HG02759 (cell line): ENCODE results near the gene BRD9.
"Not testable (repeated sequence)": the region's sequence is repeated elsewhere in the genome, so short reads cannot be mapped to it uniquely, and the experiment has no call there.

Experiments used
- ATAC-seq: cut with Tn5 transposase; IDR thresholded peaks from one replicate; pipeline ENCODE4 v1.9.1; 2021; ENCODE audit warnings: mild to moderate bottlenecking, moderate library complexity; ENCODE audit not compliant: unreplicated experiment

The BRD9 gene

GRCh38 chr5:860506-861150 lies 32.0 kb downstream of the BRD9 start:
- no peak for ATAC-seq

GRCh38 chr5:859798-860296 lies 32.8 kb downstream of the BRD9 start:
- no peak for ATAC-seq

- no peak for ATAC-seq
Observed at GRCh38 chr5:859391-859790, 33.2 kb downstream of the BRD9 start.

DNA sequence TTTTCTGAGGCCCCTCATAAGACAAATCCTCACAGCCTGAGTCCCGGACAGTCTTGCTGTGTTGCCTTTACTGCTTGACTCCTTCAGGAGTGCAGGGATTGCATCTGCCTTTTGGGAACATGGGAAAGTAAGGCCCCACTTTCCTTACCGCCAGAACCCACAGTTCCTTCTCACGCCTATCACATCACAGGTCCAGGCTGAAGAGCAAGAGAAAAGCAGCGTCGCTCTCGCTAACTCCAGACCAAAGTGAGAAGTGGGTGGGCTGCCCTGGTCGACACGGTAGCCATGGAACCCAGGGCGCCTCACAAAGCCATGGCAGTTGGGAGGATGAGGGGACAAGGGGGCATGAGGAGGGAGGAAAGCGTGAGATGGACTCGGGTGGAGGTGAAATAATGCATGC lies 33.9 kb downstream of the BRD9 start:
- ATAC-seq = no peak

DNA sequence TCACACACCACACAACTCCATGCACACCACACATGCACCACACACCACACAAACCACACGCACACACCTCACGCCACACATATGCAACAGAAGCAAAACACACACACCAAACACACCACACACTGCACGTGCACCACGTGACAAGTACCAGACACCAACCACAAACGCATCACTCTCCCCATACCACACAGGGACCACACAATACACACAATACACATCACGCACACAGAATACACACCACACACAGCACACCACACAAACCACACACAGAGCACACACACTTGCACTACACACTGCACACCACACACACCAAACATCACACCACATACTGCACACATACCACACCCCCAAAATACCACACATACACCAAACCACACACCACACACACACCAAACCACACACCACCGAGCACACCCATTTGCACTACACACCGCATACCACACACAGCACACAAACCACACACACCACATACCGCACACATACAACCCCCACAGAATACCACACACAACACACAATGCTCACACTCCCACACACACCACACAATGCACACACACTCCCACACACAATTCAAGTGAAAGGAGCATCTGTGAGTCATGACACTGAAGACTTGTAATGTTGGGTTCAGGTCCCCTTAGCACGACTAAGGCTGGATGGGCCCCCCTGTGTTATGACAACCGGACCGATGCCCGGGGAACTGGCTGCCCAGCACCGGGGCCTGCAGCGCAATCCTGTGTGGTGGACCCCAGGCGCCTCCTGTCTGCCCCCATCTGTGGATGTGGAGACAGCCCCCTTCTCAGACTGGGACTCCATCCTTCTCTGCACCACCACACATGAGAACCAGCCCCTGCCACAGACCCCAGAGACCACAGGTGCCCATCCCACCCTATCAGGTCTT lies 35.8 kb downstream of the BRD9 start:
- ATAC-seq = no peak

- ATAC-seq = no peak
Observed at GRCh38 chr5:855771-856530, 36.6 kb downstream of the BRD9 start.

DNA sequence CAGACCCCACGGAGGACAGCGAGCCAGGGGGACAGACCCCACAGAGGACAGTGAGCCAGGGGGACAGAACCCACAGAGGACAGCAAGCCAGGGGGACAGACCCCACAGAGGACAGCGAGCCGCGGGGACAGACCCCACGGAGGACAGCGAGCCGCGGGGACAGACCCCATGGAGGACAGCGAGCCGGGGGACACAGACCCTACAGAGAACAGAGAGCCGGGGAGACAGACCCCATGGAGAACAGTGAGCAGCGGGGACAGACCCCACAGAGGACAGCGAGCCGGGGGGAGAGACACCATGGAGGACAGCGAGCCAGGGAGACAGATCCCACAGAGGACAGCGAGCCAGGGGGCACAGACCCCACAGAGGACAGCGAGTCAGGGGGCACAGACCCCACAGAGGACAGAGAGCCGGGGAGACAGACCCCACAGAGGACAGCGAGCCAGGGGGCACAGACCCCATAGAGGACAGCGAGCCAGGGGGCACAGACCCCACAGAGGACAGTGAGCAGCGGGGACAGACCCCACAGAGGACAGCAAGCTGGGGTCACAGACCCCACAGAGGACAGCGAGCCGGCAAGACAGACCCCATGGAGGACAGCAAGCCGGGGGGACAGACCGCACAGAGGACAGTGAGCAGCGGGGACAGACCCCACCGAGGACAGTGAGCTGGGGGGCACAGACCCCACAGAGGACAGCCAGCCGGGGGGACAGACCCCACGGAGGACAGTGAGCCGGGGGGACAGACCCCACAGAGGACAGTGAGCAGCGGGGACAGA lies 37.4 kb downstream of the BRD9 start:
- no peak for ATAC-seq

- no peak for ATAC-seq
Observed at GRCh38 chr5:854217-854616, 38.4 kb downstream of the BRD9 start.

GRCh38 chr5:853416-854090 lies 39.0 kb downstream of the BRD9 start:
- ATAC-seq = not testable (repeated sequence)

DNA sequence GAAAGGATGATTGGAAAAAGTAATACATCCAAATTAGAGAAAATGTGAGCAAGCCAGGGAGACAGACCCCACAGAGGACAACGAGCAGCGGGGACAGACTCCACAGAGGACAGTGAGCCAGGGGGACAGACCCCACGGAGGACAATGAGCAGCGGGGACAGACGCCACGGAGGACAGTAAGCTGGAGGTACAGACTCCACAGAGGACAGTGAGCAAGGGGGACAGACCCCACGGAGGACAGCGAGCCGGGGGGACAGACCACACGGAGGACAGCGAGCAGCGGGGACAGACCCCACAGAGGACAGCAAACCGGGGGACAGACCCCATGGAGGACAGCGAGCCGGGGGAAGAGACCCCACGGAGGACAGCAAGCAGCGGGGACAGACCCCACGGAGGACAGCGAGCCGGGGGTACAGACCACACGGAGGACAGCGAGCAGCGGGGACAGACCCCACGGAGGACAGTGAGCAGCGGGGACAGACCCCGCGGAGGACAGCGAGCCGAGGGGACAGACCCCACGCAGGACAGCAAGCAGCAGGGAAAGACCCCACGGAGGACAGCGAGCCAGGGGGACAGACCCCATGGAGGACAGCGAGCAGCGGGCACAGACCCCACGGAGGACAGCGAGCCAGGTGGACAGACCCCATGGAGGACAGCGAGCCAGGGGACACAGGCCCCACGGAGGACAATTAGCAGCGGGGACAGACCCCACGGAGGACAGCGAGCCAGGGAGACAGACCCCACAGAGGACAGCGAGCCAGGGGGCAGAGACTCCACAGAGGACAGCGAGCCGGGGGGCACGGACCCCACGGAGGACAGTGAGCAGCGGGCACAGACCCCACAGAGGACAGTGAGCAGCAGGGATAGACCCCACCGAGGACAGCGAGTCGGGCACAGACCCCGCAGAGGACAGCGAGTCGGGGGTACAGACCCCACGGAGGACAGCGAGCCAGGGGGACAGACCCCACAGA lies 39.9 kb downstream of the BRD9 start:
- no peak for ATAC-seq

GRCh38 chr5:852018-852417 lies 40.6 kb downstream of the BRD9 start:
- no peak for ATAC-seq

GRCh38 chr5:851553-851952 lies 41.0 kb downstream of the BRD9 start:
- ATAC-seq = no peak

DNA sequence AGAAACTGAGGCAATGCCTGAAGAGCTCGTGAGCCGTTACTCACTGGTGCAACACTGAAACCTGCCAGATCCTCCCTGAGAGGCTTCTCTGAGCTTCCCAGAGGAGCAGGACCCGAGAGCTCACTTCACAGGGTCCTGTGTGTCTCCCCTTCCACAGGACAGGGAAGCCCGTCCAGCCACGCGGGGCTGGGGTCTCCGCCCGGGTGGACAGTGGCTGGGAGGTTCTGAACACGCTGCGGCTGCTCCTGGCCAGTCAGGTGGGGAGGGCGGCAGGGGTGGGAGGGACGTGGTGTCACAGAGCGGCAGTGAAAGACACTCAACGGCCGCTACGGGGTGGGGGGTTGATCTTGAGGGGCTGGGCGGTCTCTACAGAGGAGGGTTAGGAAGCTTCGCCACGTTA lies 41.5 kb downstream of the BRD9 start:
- ATAC-seq = no peak

DNA sequence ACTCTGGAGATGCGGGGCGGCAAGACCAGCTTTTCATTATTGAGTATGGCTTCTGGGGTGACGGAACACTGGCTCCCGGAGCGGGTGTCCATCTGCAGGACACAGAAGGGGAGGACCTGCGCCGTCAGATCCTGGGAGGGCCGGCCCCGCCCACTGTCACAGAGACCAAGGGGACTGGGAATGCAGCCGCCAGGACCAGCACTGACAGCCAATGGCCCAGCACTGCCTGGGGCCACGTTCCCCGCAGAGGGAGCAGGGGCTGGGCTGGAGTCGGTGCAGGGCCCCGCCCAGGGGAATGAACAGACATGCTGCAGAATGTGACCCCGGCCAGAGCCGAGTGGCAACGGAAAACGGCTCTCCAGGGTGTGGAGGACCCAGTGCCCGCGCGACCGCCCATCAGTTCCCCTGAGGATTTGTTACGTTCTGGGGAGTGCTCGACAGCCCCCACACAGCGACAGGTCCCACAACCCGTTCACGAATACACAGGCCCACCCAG lies 42.0 kb downstream of the BRD9 start, which contains the start of gene ZDHHC11:
TSS of gene ZDHHC11 (minus strand) at position 476 of the 496 bp plus-strand sequence. CDS start at position 92, 384 bp downstream.
- ATAC-seq = no peak

- no peak for ATAC-seq
Observed at GRCh38 chr5:849651-850301, 42.8 kb downstream of the BRD9 start.

DNA sequence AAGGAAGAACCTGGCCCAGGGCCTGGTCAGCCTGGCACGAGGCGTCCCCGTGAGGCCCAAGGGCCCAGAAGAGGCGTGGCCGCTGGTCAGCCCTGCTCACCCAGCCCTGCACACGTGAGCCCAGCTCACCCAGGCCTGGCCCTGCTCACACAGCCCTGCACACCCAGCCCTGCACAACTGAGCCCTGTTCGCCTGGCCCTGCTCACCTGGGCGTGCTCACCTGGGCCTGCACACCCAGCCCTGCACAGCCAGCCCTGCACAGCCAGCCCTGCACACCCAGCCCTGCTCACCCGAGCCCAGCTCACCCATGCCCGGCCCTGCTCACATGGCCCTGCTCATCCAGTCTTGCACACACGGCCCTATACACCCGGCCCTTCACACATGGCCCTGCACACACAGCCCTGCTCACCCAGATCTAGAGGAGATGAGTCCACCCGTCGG lies 43.9 kb downstream of the BRD9 start:
- ATAC-seq = no peak

DNA sequence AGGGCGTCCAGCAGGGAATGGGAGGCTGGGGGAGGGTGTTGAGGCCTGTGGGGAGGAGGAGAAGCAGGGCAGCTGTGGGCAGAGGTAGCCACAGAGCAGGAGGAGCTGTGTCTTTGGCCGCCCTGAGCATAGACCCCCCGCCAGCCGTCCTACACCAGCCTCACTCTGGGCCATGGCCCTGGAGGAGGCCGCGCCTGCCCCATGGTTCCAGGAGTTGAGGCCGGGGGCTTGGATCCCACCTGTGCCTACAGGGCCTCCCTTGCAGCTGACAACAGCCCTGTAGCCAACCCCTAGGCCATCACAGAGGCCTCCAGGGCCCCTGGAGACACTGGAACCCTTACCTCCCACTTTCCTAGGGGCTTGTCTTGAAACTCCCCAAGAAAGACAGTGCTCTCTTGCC lies 44.9 kb downstream of the BRD9 start:
- ATAC-seq = not testable (repeated sequence)

- ATAC-seq = not testable (repeated sequence)
Observed at GRCh38 chr5:847212-847611, 45.4 kb downstream of the BRD9 start.
